Anterior cingulate cortex (tissue), 58 donors: ENCODE data around the gene VAMP5.
"Not testable (repeated sequence)": the region's sequence is repeated elsewhere in the genome, so short reads cannot be mapped to it uniquely, and the experiment has no call there.

Experiments used
- DNase-seq, 58 donors: peaks; one replicate each; lab custom pipeline; 2025; lab: John Stamatoyannopoulos, UW

Gene VAMP5, protein sequence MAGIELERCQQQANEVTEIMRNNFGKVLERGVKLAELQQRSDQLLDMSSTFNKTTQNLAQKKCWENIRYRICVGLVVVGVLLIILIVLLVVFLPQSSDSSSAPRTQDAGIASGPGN

GRCh38 chr2:85584354-85584856 lies at the start of gene VAMP5:
Gene VAMP5 (plus strand): TSS chr2:85584431. CDS start chr2:85584491, 60 bp downstream.
- peak in 3 of 58 donors; percentile 8 to 24 (median 23) for DNase-seq

- no peak for DNase-seq
Measured at GRCh38 chr2:85534881-85535280, 49.4 kb upstream of the VAMP5 start.

DNA sequence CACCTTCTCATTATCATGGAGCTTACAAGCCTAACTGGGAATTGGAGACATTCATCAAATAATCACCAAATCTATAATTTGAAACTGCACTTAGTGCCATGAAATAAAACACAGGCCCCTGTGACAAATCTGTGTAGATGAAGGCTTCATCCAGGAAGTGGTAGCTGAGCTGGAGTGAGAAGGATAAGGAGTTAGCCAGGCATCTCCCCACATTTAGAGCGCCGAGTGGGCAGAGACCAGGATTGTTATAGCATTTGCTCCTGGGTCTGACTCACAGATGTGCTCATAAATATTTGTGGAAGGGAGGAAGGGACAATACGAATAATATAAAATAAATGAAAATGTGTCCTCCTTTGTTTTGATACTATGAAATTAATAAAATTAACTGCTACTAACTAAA lies 47.8 kb upstream of the VAMP5 start:
- DNase-seq, result peak in 2 of 58 donors; percentile 26 to 28

- DNase-seq, result peak in 53 of 58 donors; percentile 23 to 78 (median 52)
Measured at GRCh38 chr2:85537600-85538506, 46.4 kb upstream of the VAMP5 start.

GRCh38 chr2:85538507-85539360 lies 45.5 kb upstream of the VAMP5 start, which contains the start of gene MAT2A:
Gene MAT2A (plus strand): TSS chr2:85539168. CDS start chr2:85539288, 120 bp downstream.
- DNase-seq, result peak; percentile 73 to 99 (median 94)

DNA sequence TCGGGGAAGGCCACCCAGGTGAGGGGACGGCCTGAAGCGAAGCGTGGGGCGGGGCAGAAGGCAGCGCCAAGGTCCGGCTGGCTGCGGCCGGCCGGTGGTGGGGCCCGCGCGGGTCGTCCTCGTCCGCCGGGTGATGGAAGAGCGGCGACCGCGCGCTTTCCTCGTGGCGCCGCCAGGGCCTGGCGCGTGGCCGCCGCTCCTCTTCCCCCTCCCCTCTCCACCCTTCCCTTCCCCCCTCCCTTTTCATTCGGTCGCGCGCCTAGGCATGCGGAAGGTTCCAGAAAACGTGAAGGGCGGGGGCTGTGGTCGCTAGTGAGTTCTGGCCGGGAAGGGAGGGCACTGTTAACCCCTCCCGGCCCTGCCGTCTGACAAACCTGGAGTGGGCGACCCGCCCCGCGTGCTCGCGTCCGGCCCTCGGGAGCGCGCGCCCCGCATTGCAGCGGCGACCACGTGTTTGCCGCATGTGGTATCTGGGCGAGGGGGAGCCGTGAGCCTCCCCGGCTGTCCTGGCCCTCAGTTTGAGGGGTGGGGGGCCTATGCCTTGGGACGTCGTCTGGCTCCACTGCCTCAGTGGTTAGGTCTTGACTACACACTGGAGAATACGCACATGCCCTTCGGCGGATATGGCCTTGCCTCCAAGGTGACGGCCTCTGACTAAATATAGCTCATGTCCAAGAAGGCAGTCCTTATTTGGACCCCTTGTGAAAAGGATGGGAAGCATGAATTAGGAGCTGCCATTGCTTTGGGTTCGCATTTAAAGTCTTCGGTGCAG lies 44.7 kb upstream of the VAMP5 start:
- peak in 55 of 58 donors; percentile 23 to 84 (median 64) for DNase-seq

- DNase-seq, result no peak
Measured at GRCh38 chr2:85540133-85540648, 44.0 kb upstream of the VAMP5 start.

- DNase-seq, result no peak
Measured at GRCh38 chr2:85541262-85541661, 43.0 kb upstream of the VAMP5 start.

- DNase-seq, result no peak
Measured at GRCh38 chr2:85541753-85542457, 42.3 kb upstream of the VAMP5 start.

DNA sequence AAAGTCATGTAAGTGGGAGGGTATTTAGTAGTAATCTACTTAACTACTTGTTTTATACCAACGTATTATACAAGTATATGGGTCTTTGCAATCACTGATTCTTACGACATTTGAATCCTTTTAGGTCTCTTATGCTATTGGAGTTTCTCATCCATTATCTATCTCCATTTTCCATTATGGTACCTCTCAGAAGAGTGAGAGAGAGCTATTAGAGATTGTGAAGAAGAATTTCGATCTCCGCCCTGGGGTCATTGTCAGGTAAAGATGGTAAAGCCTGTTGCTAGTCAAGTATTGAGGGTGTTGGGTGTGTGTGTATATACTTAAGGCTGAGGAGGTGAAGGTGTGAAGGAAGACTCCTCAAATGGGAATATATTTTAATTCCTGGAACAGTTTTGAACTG lies 41.5 kb upstream of the VAMP5 start:
- no peak for DNase-seq

GRCh38 chr2:85544254-85544691 lies 40.0 kb upstream of the VAMP5 start:
- DNase-seq, result not testable (repeated sequence)

DNA sequence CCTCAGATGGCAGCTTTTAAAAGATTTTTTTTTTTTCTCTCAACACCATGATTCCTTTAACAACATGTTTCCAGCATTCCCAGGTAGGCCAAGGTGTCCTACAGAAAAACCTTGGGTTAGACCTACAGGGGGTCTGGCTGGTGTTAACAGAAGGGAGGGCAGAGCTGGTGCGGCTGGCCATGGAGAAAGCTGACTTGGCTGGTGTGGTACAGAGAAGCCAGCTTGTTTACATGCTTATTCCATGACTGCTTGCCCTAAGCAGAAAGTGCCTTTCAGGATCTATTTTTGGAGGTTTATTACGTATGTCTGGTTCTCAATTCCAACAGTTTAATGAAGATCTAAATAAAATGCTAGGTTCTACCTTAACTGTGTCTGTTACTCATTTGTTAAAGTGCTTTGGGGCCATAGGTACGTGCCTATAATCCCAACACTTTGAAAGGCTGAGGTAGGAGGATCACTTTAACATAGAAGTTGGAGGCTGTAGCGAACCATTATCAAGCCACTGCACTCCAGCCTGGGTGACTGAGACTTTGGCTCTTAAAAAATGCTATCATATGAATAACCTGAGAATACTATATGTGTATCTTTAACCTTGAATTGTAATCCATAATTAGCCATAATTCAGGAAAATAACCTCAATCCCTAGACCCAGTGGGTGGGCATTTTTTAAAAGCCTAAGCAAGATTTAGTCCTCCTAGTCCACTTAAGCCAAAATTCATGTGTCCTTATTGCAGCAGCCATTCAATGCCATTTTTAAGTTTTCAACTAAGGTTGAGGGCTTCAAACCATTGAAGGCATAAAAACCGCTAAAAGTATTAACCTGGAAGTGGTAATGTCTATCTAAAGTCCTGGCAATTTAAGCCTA lies 39.1 kb upstream of the VAMP5 start:
- DNase-seq, result not testable (repeated sequence)

GRCh38 chr2:85545780-85546240 lies 38.4 kb upstream of the VAMP5 start:
- DNase-seq, result no peak

DNA sequence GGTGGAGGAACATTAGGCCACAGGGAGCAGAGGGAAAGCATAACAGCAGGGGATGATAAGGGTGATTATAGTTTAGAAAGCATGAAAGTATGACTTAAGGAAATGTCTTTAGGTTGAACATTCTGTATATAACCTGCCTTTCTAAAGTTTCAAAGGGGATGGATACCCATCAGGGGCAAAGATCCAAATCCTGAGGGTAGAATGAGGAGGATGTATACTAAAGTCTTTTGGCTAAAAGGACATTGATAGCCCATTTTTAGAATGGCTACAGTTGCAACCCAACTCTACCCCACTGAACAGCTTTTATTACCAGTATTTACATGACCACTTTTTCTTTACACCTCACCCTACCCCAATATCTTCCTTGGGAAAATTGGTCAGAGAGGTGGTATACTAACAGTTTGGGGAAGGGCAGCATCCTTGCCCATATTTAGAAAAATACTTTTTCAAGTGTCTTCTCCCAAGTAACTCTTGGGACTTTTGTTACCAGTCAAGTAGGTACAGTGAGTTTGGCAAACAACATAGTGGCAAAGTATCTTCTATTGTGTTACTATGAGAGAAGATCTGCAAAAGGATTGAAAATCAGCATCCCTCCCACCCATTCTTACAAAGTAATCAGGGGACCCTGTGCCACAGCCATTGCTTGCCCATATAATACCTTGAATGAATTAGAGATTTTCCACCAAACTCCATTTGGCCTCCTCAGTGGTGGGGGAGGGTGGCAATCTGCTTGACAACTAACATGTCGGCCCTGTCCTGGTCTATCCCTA lies 37.0 kb upstream of the VAMP5 start:
- no peak for DNase-seq

GRCh38 chr2:85547859-85548607 lies 36.2 kb upstream of the VAMP5 start:
- DNase-seq, result no peak

DNA sequence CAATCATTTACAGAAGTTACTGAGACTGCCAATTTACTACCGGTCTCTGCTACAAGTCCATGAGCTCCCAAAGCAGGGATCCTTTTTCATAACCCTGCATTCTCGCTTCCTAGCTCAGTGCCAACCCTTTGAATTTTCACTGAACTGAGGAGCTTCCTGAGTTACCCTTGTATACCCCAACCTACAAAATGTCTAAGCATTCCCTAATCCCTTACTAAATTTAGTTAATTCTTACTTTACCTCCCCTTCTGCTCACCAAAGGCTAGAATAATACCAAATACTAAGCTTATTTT lies 35.7 kb upstream of the VAMP5 start:
- DNase-seq, result no peak
